ENCODE measurements around the gene IQCN. TPM values are rescaled to one million over a fixed set of nuclear protein-coding genes. Genes with fewer than 3 reads are reported as not detected.

The IQCN gene
- total RNA-seq, 4 donors from 2014 or later = 4.8 to 49.7 (median 17.5) TPM

GRCh38 chr19:18266771-18267686, 7.2 kb downstream of the IQCN start:
- intact Hi-C loops (cut with DNase I; ENCODE audit: low total_unique reads) = loop anchor here (10.0 kb wide), 1 partner anchor 148 kb away; the partner anchor contains the start of gene SSBP4
- TF ChIP-seq POLR2AphosphoS5 (IDR thresholded peaks at IDR 0.05) (peak in 1 of 3 donors; percentile 12), CTCF (IDR thresholded peaks at IDR 0.05) (no peak)
- DNase-seq = no peak
- Histone ChIP-seq H3K4me3 (no peak overlapping the region), H3K36me3 (peaks cover 0 to 13% (median 2%) of the 10 kb centered on the region in 4 donors), H3K27me3 (no peaks in the 10 kb centered on the region), H3K27ac (no peak overlapping the region), H3K9me3 (no peaks in the 10 kb centered on the region), H3K4me1 (no peaks in the 10 kb centered on the region)
- 92% methylated on average over 14 to 40 of the region's 42 CpGs for WGBS, 2 donors (ENCODE audit: low coverage in 1 of 2)
- in situ Hi-C loops (cut with MboI; ENCODE audit: low pct_ligation_motif_present in 1 of 4, low pct_unique_long_range_greater_than_20kb in 1 of 4, low sequenced_read_pairs in 3 of 4) = loop anchor here in 1 of 4 donors (25.0 kb wide), 1 partner anchor 145 kb away; the partner anchor contains the start of gene SSBP4

GRCh38 chr19:18265582-18265981, 8.7 kb downstream of the IQCN start:
- H3K36me3 ChIP-seq = peaks cover 0 to 13% (median 2%) of the 10 kb centered on the region in 4 donors
- H3K27ac ChIP-seq = no peak overlapping the region
- intact Hi-C loops (cut with DNase I; ENCODE audit: low total_unique reads) = loop anchor here (10.0 kb wide), 1 partner anchor 149 kb away; the partner anchor contains the start of gene SSBP4
- H3K9me3 ChIP-seq = no peaks in the 10 kb centered on the region
- DNase-seq = no peak
- TF ChIP-seq EP300 (IDR thresholded peaks at IDR 0.05; ENCODE audit: low read depth) = no peak
- TF ChIP-seq POLR2AphosphoS5 (IDR thresholded peaks at IDR 0.05) = no peak
- TF ChIP-seq CTCF (IDR thresholded peaks at IDR 0.05) = no peak
- TF ChIP-seq POLR2A (IDR thresholded peaks at IDR 0.05) = no peak
- no peaks in the 10 kb centered on the region for H3K4me1 ChIP-seq
- WGBS, 2 donors (ENCODE audit: low coverage in 1 of 2) = 78% methylated on average over 6 of the region's 7 CpGs; no CpG with 5 or more reads in 1 of the 2 donors
- no peak overlapping the region for H3K4me3 ChIP-seq
- no peaks in the 10 kb centered on the region for H3K27me3 ChIP-seq
- in situ Hi-C loops (cut with MboI; ENCODE audit: low pct_ligation_motif_present in 1 of 4, low pct_unique_long_range_greater_than_20kb in 1 of 4, low sequenced_read_pairs in 3 of 4) = loop anchor here in 1 of 4 donors (25.0 kb wide), 1 partner anchor 147 kb away; the partner anchor contains the start of gene SSBP4

GRCh38 chr19:18264971-18265540, 9.2 kb downstream of the IQCN start:
- in situ Hi-C loops (cut with MboI; ENCODE audit: low pct_ligation_motif_present in 1 of 4, low pct_unique_long_range_greater_than_20kb in 1 of 4, low sequenced_read_pairs in 3 of 4) = loop anchor here in 1 of 4 donors (25.0 kb wide), 1 partner anchor 147 kb away; the partner anchor contains the start of gene SSBP4
- Histone ChIP-seq H3K27me3 (no peaks in the 10 kb centered on the region), H3K4me3 (no peak overlapping the region), H3K27ac (no peak overlapping the region), H3K4me1 (no peaks in the 10 kb centered on the region), H3K36me3 (peaks cover 0 to 13% (median 2%) of the 10 kb centered on the region in 4 donors), H3K9me3 (no peaks in the 10 kb centered on the region)
- TF ChIP-seq POLR2AphosphoS5 (IDR thresholded peaks at IDR 0.05) = no peak
- no peak for TF ChIP-seq POLR2A (IDR thresholded peaks at IDR 0.05)
- no peak for TF ChIP-seq EP300 (IDR thresholded peaks at IDR 0.05; ENCODE audit: low read depth)
- no peak for TF ChIP-seq CTCF (IDR thresholded peaks at IDR 0.05)
- intact Hi-C loops (cut with DNase I; ENCODE audit: low total_unique reads) = loop anchor here (10.0 kb wide), 1 partner anchor 150 kb away; the partner anchor contains the start of gene SSBP4
- 86 to 93% methylated on average over 3 to 23 of the region's 23 CpGs for WGBS, 2 donors (ENCODE audit: low coverage in 1 of 2)
- DNase-seq = no peak

All from transverse colon (tissue), 4 donors.